ENCODE data around the gene ANKS1A.
"Not testable (repeated sequence)": the region's sequence is repeated elsewhere in the genome, so short reads cannot be mapped to it uniquely, and the experiment has no call there.

Gene ANKS1A

DNA sequence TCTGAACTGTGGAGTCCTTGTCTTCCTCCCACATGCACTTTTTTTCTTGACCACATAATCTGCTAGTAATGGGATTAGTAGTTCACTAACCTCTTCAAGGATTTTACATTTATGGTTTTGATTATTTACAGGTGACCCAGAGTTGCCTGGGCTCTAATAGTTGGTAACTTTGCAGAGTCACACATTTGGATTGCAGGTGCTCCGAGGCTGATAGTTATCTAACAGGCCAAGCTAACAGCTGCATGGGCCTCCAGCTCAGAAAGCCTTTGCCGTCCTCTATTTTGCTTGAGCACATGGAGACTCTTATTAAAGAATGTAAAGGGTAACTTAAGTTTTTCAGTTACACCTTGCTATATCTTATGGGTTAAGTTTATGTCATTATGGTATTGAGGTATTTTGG is 95.4 kb downstream of the ANKS1A start:
- H3K4me3 ChIP-seq (ENCODE audit: low read depth, low read length): no peak overlapping the region

DNA sequence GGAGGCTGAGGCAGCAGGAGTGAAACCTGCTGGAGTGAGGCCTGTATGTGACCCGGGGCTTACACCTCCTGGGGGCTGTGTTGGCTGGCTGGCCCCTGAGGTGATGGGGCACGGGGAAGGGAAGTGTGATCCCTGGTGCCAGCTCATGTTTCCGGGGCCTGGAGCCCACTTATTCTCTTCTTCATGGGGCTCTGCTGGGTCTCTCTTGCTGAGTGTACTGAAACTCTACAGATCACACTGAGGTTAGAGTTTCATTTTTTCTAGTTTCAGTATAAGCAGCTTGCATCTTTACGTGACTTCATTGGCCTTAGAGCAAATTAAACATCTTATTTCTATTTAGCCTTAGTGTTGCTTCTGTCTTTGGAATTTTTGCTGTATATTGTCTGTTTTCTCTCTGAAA is 96.2 kb downstream of the ANKS1A start:
- H3K4me3 ChIP-seq (ENCODE audit: low read depth, low read length): no peak overlapping the region

DNA sequence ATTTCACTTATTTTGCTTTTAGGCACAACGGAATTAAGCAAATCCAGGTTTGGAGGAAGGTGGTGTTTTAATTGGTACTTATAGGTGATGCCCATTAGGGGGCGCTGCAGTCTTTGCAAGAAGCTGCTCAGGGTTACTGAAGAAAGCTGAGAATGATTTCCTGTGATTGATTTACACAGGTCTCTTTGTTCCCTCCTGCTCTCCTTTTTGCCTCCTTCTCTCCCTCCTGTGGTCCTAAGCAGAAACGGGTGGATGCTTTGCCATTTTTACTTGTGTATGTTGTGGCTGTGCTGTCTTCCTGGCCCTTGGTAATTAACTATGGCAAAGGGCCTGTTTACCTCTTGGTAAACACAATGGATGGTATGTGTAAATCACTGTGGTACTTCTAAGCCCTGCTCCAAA is 97.8 kb downstream of the ANKS1A start:
- no peak overlapping the region for H3K4me3 ChIP-seq (ENCODE audit: low read depth, low read length)

DNA sequence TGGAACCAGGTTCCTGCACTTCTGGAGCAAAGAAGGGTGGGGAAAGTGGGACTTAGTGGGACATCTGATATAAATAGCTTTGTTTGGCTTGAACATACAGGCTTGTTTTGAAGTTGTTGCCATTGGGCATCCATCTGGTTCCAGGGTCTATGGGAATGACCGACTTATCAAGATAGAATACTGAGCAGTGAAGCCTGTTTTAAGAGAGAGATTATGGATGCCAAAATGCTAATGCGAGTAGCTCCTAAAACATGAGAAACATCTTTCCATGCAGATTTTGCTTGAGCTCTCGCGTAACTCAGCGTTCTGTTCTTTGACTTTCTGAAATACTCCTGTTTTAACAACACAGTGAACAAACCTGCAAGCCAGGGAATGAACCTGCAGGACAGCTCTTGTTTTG is 98.5 kb downstream of the ANKS1A start:
- no peak overlapping the region for H3K4me3 ChIP-seq (ENCODE audit: low read depth, low read length)

DNA sequence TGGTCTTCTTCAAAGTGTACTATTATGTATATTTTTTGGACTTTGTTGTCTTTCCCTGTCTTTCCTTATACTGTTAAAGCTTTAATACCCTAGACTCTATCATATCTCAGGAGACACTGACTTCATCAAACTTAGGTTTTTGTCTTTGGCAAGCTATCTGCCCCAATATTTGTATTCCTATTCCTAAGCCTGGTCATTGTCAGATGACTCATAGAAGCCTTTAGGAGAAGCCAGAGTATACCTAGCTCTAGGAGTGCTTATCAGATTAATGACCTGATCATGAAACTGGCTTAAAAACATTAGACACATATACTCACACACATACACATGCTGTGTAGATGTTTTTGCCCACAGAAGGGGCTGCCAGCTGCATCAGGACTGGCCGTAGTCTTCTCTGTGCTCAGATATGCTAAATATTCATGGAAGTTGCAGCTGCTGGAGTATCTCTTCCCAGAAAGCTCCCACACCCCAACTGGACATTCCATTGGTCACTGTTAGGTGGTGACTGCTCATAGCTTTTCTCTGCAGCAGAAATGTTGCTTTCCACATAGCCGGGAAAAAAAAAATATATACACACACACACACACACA is 102.0 kb downstream of the ANKS1A start:
- no peak overlapping the region for H3K4me3 ChIP-seq (ENCODE audit: low read depth, low read length)

DNA sequence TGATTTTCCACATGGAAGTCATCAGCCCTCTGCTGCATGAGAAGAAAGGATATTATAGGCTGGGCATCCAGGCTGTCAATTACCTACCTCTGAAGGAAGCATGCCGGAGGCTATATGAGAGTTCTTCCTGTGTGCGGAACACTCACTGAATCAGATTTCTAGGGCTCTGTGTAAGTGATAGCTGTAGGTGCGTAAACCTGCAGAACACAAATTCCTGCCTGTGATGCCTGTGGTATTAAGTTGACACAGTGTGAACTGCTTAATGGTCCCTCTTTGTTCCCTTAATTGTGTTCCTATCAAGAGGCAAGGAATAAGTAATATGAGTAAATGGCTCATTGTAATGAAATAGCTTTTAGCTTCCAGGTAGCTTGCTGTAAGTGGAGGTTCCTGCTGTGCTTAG is 103.3 kb downstream of the ANKS1A start:
- no peak overlapping the region for H3K4me3 ChIP-seq (ENCODE audit: low read depth, low read length)

DNA sequence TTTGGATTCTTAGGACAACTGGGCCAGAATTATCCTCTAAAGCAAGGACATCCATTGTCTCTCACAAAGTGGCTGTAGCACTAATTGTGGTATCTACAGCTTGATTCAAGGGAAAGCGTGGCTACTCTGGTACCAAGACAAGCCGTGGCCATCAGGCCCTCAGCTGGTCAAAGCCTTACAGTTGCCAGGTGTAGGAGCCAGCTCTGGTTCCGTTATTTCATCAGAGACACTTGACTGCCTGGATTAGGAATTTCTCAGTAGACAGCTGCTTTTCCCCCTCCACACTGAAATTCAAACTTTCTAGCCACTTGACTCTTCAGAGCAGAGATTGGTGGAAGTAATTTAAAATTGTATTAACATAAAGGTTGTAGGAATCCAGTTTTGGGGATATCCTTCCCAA is 104.2 kb downstream of the ANKS1A start:
- H3K4me3 ChIP-seq (ENCODE audit: low read depth, low read length): no peak overlapping the region

DNA sequence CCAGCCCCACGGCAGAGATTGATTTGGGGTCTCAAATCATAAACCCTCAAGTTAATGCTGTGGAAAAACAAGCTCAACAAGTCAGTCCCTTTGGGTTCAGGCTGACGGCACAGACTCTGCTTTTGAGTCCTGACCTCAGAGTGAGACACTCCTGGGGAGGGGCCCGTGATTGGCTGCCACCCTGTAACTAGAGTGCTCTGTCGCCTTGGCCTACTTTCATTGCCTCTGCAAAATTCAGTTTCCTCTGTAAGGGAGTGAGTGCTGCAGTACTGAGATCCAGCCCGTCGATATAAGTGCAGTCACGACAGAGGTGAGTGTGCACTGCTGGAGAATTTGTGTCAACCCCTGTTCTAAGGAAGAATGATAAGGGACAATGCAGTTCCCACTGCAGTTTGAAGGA is 105.6 kb downstream of the ANKS1A start:
- no peak overlapping the region for H3K4me3 ChIP-seq (ENCODE audit: low read depth, low read length)

DNA sequence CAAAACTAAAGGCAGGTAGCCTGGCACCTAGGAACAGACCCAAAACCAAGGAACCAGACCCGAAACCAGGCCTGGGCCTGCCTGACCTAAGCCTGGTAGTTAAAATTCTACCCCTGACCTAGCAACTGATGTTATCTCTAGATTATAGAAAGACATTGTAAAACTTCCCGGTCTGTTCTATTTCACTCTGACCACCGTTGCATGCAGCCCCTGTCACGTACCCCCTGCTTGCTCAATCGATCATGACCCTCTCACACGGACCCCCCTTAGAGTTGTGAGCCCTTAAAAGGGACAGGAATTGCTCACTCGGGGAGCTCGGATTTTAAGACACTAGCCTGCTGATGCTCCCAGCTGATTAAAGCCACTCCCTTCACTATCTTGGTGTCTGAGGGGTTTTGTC is 109.4 kb downstream of the ANKS1A start:
- not testable (repeated sequence) for H3K4me3 ChIP-seq (ENCODE audit: low read depth, low read length)

DNA sequence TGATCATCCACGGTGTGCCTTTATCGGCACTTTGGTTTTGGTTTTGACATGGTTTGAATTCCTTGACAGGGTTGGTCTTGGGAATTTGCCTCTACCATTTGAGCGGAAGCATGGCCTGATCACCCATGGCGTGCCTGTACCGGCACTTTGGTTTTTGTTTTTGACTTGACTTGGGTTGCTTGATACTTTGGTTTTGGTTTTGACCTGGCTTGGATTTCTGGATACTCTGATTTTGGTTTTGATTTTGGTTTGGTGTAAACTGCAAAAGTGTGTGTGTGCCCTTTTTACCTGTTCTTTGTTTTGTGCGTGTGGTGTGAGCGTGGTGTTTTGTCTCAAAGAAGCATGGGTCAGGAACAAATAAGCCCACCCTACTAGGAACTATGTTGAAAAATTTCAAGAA is 110.1 kb downstream of the ANKS1A start:
- H3K4me3 ChIP-seq (ENCODE audit: low read depth, low read length): not testable (repeated sequence)

DNA sequence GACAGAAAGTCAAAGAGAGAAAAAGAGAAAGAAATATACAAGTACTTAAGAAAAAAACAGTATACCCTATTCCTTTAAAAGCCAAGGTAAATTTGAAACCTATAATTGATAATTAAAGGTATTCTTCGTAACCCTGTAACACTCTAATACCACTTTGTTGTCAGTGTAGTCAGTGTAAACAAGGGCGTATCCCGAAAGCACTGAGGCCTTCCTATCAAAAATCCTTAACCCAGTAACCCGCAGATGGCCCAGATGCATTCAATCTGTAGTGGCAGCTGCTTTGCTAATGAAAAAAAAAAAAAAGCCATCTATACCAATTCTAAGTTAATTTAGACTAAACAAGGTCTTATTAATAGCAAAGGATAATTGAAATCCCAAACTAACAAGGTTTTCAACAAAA is 110.9 kb downstream of the ANKS1A start:
- H3K4me3 ChIP-seq (ENCODE audit: low read depth, low read length): not testable (repeated sequence)

DNA sequence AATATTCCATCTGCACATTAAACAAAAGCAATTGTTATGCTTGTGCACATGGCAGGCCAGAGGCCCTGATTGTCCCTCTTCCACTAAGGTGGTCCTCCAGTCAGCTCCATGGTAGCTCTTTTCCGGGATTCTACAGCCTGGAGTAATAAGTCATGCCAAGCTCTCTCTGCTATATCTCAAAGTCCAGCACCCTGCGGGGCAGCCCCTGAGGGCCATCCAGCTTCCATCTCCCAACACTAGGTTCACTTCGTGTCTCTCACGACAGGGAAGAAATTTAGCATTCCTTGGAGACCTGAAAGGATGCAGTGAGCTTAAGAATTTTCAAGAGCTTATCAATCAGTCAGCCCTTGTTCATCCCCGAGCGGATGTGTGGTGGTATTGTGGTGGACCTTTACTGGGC is 112.3 kb downstream of the ANKS1A start:
- H3K4me3 ChIP-seq (ENCODE audit: low read depth, low read length): not testable (repeated sequence)

DNA sequence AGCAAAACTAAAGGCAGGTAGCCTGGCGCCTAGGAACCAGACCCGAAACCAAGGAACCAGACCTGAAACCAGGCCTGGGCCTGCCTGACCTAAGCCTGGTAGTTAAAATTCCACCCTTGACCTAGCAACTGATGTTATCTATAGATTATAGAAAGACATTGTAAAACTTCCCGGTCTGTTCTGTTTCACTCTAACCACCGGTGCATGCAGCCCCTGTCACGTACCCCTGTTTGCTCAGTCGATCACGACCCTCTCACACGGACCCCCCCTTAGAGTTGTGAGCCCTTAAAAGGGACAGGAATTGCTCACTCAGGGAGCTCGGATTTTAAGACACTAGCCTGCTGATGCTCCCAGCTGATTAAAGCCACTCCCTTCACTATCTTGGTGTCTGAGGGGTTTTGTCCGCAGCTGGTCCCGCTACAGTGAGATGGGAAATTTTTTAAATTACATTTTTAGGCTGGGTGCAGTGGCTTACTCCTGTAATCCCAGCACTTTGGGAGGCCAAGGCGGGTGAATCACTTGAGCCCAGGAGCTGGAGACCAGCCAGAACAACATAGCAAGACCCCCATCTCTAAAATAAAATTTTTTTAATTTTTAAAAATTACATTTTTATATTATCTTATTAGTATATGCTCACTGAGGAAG is 115.0 kb downstream of the ANKS1A start:
- not testable (repeated sequence) for H3K4me3 ChIP-seq (ENCODE audit: low read depth, low read length)

DNA sequence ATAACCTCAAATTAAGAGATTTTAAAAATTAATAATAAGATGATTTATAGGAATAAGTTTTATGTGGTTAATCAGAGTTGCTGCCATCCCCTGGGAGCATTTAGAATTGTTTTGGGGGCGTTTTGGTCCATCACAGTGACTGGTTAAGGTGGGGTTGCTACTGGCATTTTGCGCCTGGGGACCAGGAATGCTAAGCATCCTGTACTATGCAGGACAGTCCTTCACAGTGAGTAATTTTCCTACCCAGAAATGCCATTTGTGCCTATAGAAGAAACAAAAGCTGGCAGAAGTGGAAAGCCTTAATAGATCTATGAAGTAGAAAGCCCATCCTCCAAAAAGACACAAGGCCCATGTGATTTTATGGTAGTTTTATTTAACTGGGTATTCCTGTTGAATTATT is 118.0 kb downstream of the ANKS1A start:
- no peak overlapping the region for H3K4me3 ChIP-seq (ENCODE audit: low read depth, low read length)

DNA sequence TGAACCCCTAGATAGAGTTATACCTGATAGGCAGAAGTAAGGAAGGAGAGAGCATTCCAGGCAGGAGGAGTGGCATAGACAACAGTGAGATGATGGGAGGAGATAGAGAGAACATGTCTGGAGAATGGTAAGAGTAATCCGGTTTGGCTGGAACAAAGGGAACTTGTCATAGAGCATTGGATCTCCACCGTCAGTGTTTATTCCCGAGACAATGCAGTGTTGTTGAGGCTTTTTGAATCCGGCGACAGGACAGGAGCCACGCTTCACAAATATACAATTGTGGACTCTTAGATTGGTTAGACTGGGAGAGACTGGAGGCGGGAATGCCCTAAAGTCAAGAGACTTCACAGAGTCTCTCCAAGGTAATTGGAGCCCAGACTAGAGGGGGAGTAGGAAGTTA is 119.8 kb downstream of the ANKS1A start:
- H3K4me3 ChIP-seq (ENCODE audit: low read depth, low read length): no peak overlapping the region

DNA sequence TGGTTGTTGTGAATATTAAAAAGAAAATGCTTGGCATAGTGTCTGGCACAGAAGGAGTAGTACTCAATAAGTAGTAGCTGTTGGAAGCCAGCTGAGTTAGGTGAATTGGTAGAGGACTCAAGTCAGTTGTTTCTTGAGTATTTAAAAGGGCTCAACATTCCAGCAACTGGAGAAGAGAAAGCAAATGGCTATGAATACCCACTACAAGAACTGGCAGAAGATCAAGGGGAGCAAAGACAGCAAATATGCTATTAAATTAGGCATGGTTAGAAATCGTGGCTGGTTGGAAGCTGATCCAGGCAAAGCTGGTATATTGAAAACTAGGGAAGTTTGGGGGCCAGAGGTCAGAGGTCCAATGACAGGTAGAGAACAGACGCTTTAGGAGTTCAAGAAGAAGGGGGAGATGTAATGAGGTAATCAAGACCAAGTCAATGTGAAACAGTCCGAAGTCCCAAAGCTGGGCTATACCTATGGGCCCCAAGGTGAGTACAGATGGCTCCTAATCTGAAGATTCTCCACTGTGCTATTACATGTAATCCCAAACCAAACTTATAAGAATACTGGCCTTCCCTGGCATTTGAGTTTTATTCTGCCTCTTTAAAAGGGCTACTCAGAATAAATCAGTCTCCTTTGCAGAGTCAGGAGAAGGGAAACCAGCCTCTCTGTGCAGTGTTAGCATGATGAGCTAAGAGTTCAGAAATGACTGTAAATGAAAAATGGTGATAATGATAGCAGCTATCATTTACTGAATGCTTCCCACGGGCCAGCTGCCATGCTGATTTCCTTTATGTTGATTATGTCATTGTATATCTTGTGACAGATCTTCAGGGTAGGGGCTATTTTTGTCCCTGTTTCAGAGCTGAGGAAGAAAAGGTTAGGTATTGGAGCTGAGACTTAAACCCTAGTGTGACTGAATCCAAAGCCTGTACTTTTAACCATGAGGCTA is 122.3 kb downstream of the ANKS1A start:
- H3K4me3 ChIP-seq (ENCODE audit: low read depth, low read length): no peak overlapping the region

DNA sequence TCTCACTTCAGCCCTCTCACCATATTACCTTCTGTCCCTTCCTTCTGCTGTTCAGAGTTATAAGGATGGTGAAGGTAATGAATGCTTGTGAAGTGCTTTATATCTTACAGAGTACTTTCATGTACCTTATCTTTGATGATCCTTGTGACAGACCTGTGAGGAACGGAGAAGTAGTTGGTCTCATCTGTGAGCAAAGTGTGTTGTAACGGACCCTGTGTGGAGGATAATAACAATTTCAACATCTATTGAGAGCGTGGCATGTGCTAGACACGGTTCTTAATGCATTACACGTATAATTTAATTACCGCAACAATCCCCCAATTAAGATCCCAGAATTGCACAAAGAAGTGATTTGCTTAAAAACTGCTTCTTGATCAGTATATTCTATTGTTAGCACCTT is 124.6 kb downstream of the ANKS1A start:
- no peak overlapping the region for H3K4me3 ChIP-seq (ENCODE audit: low read depth, low read length)

DNA sequence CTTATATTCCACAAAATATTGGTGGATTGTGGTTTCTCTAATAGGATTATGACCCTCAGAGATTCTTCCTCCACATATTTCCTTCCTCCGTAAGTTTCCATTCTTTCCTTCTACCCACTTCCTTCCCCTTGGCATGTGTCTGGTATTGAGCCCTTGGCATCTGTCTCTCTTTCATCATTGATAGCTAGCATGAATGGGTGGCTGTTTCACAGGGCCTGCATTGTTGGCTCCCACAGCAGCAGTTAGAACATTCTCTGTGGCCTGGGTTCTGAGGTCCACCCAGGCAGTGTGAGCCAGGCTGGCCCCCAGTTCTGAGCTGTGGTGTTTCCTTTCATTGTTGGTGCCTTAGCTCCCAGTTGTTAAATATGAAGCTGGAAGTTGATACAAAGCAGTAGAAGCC is 125.3 kb downstream of the ANKS1A start:
- H3K4me3 ChIP-seq (ENCODE audit: low read depth, low read length): no peak overlapping the region

DNA sequence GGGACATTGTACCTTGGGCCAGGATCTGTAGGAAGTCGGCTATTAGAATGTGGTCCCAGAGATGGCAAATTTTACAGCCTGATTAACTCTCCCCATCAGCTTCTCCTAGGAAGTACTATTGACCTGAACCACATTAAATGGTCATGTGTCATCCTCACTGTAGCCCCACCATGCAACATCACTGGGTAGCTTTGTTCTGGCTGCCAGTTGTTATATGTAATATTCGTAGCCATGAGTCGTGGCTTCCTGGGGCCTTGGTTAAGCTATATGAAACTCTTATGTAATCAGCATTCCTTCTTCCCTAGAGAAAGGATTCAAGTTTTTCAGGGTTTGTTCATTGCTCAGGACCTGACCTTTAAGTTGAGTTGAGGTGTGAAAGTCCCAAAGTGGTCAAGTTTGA is 125.7 kb downstream of the ANKS1A start:
- H3K4me3 ChIP-seq (ENCODE audit: low read depth, low read length): no peak overlapping the region

DNA sequence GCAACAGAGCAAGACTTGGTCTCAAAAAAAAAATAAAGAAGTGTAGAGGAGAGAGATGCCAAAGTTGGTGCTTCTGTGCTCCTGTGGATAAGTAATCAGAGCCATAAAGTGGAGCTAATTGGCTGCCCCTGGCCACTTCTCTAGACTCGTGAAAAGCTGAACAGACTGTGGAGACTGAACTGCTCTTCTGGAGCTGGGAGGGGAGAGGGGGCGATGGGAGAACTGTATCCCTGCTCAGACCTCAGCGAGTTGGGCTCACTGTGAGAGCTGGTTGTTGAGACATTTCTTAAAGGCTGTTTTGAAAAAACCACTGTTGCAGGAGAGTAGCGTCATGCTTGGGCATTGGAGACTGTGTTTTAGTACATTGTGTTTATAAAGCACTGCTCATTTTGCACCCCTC is 126.4 kb downstream of the ANKS1A start:
- no peak overlapping the region for H3K4me3 ChIP-seq (ENCODE audit: low read depth, low read length)

DNA sequence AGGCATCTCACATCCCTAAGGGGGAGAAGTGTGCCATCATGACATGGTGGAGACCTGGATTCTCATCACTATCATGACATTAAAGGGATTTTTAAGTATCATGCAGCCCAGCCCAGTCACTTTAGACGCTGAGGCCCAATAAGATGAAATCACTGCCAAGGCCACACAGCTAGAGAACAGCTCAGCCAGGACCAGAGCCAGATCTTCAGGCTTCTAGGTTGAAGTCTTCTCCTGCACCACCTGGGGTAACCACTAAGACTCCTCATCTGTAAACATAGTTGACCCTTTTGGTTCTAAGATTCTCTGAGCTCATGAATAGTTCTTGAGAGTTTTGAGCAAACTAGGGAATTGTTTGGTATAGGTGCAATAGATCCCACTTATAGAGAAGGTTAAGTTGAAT is 126.9 kb downstream of the ANKS1A start:
- no peak overlapping the region for H3K4me3 ChIP-seq (ENCODE audit: low read depth, low read length)

All from iPS-11a (cell line).